HG03354 (cell line): ENCODE results near the gene VSIR.

ENCODE experiments used
- ATAC-seq: cut with Tn5 transposase; IDR thresholded peaks from one replicate; pipeline ENCODE4 v1.9.1; 2021; ENCODE audit warnings: mild to moderate bottlenecking; ENCODE audit not compliant: unreplicated experiment, poor library complexity, severe bottlenecking

VSIR gene

DNA sequence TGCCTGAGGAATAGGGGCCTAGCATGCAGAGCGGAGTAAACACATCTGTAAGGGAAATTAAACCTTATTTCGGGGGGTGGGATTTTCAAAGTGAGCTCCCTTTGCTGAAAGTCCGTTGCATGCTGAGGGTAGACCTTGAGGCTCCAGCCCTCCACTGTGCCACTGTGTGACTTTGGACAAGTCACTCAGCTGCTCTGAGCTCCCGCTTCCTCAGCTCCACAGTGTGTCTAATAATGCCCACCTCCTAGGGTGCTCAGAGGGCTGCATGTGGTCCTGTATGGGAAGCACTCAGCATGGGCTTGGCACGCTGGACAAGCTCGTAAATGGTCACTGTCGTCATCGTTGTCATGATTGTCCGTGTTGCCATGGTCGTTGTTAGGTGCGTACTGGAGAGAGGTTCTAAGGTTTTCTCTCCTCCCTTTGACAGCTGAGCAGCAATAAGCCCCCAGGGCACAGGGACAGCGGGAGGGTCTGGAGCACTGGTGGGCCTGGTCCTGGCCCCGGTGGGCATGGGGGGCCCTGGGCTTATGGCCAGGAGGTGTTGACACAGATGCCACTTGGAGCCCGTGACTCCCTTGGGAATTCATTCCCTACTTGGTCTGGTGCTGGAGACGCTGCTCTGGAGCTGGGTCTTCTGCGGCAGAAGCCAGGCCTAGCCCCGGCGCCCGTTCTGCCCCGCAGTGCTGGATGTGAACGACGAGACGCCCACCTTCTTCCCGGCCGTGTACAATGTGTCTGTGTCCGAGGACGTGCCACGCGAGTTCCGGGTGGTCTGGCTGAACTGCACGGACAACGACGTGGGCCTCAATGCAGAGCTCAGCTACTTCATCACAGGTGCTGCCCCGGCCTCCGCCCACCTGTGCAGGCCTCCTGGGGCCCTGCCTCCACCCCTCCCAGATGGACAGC is 66.9 kb downstream of the VSIR start:
- ATAC-seq = no peak

DNA sequence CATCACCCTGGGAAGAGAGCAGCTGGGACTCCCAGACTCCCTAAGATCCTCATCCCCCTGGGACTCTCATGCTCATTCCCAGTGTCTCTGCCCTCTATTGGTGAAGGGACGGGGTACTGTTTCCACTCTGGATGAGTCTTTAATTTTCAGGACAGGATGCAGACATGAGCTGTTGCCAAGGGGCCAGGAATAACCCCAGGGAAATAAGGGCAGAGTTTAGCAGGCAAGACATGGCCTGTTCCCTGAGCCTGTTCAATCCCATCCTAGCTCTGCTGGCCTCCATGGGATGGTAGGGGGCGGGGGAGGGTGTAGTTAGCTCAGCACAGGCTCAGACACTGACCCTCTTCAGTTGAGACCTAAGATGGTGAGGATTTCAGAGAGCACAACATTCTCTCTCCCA is 67.7 kb downstream of the VSIR start:
- no peak for ATAC-seq

DNA sequence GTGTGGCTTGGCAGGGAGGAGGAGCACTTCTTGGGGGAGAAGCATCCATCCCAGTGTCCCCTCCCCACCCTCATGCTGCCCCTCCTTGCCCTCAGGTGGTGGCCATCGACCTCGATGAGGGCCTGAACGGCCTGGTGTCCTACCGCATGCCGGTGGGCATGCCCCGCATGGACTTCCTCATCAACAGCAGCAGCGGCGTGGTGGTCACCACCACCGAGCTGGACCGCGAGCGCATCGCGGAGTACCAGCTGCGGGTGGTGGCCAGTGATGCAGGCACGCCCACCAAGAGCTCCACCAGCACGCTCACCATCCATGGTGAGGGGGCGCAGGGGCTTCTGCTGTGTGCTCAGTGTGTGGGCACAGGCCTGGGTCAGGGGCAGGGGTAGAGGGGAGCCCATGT is 68.5 kb downstream of the VSIR start:
- ATAC-seq = no peak

DNA sequence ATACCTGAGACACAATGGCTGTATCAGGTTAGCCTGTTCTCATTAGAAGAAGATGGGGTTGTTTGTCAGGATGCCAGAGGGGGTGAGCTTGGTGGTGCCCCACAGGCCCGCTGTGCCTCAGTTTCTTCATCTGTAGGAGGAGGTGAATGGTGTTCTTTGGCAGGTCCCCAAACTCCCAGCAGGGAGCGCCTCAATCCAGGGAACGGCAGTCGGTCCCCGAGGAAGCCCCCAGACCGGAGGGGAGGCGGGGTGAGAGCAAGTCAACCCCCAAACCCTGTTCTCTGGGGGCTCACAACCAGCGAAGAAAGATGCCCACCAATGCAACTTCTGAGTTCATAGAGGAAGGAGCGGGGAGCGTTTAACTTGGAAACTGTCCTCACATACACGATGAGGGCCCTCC is 69.7 kb downstream of the VSIR start:
- ATAC-seq = no peak

DNA sequence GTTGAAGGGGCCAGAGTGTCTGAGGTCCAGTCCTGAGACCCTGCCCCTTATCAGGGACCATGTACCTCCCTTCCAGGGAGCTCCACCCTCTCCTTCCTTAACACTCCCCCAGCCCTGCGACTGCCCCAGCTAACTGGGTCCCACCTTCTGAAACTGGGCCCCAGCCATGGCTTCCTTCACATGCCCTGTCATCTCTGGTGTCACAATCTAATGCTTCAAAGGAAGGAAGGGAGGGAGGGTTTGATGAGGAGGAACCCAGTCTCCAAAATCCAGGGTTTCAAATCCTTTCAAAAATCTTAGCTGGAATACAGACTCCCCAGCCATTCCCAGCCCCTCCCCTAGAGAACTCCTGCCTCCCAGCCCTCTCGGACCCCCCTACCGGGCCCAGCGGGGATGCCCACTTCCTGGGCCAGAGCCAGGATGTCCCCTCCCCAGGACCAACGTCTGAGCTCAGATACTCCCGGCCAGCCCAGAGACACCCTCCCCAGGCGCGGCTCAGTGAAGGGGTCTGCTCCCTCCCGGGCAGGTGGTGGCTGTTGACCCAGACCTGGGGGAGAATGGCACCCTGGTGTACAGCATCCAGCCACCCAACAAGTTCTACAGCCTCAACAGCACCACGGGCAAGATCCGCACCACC is 71.7 kb downstream of the VSIR start:
- no peak for ATAC-seq

DNA sequence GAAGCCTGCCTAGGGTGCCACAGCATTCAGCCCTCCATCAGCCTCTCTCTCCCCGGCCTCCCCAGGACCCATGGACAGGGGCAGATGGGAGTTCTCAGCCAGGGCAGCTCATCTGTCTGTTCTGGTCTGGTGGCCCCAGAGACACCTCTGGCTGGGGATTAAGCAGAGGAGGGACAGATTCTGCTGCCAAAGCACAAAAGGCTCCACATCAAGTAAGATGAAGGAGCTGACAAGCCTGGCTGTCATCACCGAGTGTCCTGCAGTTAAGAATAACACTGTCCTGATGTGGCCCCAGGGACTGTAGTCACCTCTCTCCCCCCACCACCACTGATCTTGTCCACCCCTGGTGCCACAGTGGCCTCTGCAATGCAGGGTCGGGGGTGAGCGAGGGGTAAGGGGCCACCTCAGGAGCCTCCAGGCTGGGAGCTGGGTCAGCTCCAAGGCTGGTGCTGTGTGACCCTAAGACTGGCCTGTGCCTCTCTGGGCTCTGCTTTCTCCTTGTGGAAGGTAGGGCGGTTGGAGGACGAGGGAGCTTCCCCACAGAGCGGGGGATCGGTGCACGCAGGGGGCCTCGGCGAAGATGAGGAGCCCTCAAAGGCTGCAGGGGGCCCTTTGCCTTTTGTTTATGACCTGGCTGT is 72.5 kb downstream of the VSIR start:
- no peak for ATAC-seq

DNA sequence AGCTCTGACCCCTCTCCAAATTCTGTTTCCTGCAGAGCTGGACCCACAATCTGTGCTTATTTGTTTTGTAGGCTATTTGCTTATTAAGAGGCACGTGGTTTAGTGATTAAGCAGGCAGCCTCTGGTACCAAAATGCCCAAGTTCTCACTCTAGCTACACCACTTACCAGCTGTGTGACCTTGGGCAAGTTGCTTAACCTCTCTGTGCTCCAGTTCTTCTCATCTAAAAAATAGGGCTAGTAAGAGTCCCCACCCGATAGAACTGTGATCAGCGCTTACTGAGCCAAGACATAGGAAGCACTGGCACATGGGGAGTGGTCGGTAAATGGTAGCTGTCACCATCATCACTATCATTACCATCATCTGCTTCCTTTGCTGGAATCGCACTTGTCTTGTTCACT is 74.6 kb downstream of the VSIR start:
- no peak for ATAC-seq

DNA sequence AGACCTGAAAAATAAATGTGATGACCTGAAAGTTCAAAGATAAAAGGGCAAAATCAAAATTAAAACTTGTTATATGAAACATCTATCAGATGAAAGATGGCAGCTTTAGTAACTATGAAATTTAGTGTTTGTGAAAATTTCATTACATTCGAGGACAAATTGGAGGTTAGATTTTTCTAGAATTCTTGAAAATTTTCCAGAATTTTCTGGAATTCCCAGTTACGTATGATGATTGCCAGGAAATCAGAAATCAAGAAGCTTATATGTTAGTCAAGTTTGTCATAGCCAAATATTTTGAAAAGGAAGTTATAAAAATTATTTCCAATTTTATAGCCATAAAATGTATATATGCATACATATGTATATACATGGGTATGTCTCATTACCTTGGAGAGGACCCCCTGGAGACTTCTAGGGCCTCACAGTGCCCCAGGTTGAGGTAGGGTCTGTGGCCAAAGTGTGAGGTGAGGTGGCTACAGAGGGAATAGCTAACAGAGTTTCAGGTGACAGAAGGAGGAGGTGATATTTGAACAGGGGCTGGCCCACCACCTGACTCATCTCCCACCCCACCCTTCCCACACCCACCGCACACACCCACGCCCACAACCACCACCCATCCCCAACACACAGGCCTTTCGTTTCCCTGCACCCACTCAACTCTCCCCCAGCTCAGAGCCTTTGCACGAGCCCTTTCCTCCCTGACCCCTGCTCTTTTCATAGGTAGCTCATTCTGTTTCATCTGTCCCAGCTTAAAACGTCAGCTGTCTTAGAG is 75.2 kb downstream of the VSIR start:
- ATAC-seq = no peak
